Stimulated activated CD8-positive, alpha-beta memory T cell treated with anti-CD3 and anti-CD28 coated beads, Interleukin-4, amount 100 ng/mL, for 24 hours (primary cell): ENCODE results near the gene SEC61A1.

Source experiments
- DNase-seq: peaks from one replicate; pipeline ENCODE4 v3.0.0-alpha.2; 2020; ENCODE audit warnings: low read depth

Gene SEC61A1

GRCh38 chr3:128051837-128052594 lies at the start of gene SEC61A1:
TSS of gene SEC61A1 (plus strand) at chr3:128052437. CDS start at chr3:128052553, 116 bp downstream.
- peak; percentile 95 for DNase-seq

DNA sequence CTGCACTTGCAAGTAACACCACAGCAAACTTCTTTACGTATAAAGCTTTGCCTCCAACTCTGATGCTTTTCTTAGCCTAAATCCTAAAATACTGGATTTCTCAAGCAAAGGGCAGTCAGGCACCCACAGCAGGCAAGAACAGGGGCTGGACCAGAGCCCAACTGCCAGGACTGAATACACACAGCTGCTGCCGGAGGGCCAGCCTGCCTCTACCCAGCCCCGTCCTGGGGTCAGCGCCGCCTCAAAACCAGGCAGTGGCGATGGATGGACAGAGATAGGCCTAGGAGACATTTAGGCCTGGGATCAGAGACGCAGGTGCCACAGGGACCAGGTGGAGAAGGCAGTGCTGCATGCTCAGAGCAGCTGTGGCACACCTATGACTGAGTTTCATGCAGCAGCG lies 47.6 kb upstream of the SEC61A1 start:
- no peak for DNase-seq

DNA sequence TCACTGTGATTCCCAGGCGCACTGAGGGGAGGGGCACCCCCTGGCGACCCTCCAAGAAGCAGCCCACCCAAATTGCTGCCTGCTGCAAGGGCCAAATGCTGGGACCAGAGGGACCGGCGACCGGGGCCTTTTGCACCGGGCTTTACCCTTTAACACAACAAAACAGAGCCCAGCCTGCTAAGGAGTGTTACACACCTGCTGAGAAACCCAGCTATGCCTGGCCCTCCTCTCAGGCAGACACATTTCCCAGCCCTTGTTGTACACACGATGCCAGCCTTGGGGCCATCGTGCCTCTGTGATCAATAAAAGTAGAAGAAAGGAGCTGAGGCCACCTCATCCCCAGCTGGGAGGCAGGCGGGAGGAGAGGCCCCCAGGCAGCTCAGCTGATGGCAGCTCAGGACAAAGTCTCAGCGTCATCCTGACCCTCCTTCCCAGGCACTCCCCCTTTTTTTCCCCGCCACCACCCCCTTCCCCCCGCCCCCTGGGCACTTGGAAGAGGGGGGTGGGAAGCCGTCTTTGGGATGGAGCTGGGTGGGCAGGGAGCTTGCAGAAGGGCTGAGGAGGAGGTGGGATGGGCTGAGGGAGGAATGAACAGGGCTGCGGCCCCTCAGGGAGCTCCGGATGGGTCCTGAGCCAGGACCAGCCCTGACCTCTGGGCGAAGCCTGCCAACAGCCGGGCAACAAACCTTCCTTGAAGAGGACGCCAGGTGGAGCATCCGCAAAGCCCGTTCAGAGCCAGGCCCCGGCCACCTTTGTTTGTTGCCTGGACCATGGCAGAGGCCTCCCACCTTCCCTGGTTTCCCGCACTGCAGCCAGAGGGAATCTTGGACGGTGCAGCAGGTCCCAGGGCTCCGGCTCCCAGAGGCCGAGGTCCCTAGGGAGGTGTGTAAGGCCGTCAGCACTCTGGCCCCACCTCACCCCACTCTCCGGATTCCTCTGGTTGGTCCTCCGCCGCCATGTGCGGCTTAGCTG lies 45.9 kb upstream of the SEC61A1 start:
- DNase-seq, result no peak

DNA sequence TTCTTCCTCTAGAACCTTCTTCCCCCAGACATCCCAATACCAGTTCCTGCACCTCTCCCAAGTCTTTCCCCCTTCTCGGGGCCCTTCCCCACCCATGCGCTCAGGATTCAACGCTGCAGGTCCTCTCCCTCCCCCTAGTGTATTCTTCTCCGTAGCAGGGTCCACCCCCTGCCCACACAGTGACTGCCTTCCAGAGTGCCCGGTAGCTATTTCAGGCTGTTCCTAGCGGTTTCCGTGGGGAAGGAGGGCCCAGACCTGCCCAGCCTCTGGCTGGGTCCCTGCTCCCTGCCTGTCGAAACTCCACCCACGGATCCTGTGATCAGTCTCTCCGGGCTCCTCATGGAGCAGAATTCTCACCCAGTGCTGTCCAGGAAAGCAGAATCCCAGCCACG lies 45.2 kb upstream of the SEC61A1 start:
- no peak for DNase-seq

DNA sequence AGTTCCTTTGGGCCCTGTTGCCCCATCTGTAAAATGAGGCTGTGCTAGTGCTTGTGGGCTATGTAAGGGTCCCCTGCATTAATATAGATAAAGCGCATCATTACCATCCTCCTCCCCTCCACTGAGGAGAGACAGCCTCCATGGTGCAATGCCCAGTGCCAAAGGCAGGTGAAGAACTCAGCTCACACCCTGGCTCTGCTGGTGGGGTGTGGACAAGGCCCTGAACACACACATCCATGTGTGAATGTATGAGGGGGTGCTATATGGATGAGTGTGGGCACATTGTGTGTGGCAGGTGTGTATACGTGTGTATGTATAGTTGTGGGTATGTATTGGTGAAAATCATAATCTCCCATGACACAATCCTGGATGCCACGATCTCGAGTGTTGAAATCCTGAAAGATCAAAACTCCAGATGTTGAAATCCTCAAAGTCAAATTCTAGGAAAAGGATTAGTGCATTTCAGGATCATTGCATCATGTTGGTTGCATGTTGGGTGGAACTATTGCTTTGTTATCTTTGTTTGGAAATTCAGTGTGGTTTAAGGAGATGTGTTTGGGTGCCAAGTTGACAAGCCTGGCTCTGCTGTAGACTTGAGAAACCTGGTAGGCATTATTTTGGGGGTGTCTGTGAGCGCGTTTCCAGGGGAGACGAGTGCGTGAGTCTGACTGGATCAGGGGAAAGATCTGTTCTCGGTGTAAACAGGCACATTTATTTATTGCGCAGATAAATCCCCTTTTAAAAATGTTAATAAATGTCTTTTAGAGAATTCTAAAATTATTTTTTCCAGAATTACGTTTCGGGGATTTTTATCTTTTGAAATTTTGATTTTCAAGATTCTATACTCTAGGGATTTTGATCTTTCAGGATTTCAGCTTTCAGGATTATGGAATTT lies 42.0 kb upstream of the SEC61A1 start:
- DNase-seq, result no peak

GRCh38 chr3:128011140-128011539 lies 41.1 kb upstream of the SEC61A1 start:
- no peak for DNase-seq

DNA sequence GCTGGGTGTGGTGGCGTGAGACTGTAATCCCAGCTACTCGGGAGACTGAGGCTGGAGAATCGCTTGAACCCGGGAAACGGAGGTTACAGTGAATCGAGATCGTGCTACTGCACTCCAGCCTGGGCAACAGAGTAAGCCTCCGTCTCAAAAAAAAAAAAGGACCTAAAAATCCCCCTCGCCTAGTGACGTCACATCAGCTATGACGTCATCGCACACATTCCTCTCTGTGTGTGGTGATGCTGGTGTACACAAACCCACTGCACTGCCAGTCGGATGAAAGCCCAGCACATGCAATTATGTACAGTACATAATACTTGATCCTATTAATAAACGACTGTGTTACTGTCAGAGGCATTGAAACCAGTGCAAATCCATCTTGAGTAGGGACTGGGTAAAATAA lies 40.2 kb upstream of the SEC61A1 start:
- DNase-seq, result no peak

GRCh38 chr3:128014548-128014947 lies 37.7 kb upstream of the SEC61A1 start:
- no peak for DNase-seq

DNA sequence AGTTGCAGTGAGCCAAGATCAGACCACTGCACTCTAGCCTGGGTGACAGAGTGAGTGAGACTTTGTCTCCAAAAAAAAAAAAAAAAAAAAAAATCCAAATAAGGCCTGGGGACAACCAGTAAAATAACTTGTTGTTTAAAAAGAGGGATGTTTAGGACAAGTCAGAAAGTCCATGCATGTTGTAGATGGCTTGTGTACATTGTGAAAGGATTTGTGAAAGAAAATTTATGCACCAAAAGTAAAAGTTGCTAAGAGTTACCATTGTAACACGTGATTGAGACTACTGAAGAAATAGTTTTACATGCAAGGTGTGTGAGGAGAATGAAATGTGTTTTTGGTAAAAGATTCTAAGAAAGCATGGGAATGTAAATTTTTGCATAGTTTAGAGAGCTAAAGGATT lies 35.7 kb upstream of the SEC61A1 start:
- no peak for DNase-seq

DNA sequence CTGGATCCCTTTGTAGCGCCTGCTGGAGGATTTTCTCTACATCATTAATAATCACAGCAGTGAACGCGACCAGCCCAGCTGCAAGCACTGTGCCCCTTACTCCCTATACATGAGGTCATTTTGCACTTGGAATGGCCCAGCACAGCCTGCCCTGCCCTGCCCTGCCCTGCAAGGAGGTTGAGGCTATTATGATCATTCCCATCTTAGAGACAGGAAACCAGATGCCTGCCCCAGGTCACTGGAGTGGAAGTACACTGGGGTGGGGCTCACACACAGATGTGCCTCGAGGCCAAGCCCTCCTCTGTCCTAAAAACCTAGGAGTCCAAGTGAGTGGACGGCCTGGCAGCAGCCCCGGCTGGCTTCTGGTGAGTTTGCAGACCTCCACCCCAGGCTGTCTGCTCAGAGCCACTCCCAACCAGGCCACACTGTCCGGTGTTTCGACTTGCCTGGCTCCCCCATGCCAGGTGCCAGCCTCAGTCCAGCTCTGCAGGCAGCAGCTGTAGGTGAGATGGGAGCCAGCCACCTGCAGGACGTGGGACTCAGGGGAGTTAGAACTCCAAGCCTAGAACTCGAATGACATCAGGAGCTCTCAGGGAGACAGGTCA lies 30.4 kb upstream of the SEC61A1 start:
- no peak for DNase-seq

DNA sequence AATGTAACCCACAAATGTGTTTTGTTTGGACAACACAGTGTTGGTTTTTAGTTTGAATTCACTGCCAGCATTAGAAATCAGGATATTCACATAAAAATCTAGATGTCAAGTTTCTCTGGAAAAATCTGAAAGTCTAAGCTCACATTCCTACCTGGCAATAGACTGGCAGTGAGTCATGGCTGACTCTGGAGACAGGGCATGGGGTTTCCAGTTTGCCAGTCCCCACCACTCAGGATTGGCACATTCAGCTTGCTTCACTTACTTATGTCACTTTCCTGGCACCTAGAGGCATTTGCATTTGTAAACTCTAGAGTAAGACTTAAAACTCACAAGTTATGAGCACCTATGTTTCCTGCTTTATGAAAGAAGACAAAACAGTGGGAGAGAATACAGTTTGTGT lies 19.1 kb upstream of the SEC61A1 start:
- DNase-seq, result no peak

GRCh38 chr3:128036119-128036518 lies 16.1 kb upstream of the SEC61A1 start:
- no peak for DNase-seq

DNA sequence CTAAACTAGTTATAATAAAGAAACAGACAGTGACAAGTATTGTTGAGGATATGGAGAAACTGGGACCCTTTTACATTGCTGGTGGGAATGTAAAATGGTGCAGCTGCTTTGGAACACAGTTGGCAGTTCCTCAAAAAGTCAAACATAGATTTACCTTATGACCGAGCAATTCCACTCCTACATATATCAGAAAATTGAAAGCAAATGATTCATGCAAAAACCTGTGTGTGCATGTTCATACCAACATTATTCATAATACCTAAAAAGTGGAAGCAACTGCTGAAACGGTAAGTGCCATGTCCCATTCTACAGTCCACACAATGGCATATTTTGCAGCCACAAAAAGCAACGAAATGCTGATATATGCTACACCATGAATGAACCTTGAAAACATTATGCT lies 12.2 kb upstream of the SEC61A1 start:
- DNase-seq, result no peak

DNA sequence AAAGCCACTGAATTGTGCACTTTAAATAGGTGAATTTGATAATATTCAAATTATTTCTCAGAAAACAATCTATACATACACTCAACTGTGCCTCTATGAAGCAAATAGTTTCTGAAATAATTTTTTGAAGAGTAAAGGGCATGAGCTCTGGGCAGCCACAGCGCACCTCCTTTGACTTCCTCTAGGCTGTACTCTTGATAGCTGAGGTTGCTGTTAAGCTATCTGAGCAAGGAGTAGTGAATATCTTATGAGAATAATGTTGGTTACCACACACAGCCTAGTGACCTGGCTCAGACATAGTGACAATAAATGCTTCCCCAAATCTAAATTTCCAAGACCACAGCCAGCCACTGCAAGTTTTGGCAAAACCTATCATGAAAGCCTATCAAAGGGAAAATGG lies 11.6 kb upstream of the SEC61A1 start:
- no peak for DNase-seq

DNA sequence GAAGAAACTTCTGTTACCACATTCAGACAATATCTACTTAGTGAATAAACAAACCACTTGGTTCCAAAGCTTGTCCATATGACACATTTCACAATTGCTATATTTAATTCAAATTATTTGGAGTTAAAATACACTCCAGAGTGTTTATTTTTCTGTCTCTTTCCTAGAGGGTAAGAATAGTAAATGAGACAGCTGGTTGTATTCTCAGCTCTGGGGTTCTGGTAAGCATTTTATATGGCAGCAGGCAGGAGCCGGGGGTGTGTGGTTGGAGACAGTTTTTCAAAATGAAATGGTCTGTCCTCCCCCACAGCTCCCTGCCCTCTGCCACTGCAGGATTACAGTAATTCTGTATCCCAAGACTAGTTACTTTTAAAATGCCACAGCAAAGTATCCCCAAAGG lies 10.9 kb upstream of the SEC61A1 start:
- no peak for DNase-seq

DNA sequence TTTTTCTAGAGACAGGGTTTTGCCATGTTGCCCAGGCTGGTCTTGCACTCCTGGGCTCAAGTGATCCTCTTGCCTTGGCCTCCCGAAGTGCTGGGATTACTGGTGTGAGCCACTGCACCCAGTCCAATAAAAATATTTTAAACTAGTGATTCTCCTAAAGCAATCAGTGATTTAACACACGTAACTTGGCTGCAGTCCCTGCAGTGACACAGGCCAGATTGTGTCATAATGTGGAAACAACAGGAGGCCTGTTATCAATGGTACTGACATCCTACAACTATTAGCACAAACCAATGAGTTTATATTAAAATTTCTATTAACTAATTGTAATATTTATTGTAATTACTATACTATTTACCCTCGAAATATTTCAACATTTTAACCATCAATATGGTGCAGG lies 1.6 kb upstream of the SEC61A1 start:
- no peak for DNase-seq

DNA sequence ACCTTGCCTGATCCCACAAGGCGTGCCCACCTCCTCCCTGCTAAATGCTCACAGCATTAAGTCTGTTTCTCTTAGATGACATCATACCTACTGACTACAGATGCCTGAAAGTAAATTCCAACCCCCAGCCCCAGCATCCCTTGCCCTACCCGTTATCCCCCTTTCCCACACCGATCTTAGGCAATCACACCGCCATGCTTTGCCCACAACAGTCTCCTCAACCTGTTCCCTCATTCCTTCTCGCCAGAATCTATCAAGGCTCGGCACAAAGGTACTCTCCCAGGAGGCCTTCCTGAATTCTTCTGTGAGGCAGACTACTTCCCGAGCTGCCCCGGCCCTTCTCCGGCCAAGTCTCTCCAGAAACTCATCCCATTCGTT lies 789 bp upstream of the SEC61A1 start:
- DNase-seq, result no peak

GRCh38 chr3:128052595-128053351 lies 536 bp downstream of the SEC61A1 start:
- DNase-seq, result no peak

- no peak for DNase-seq
Measured at GRCh38 chr3:128053614-128054013, 1.4 kb downstream of the SEC61A1 start.

DNA sequence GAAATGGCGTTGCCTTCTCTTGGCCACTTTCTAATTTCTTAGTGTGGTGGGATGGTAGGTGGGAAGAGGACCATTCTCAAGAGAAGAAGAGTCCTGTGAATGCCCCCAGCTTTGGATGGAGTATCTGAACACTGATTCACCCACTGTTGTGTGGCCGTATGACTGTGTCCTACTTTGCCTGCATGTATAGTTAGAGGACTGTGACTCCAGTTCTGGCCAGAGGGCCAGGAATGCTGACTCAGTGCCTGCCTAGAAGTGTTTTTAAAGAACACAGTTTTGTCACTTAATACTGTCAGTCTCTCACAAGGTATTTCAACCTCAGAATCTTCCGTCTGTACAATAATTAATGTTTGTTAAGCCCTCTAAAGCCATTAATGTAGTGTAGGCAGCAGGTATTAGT lies 2.1 kb downstream of the SEC61A1 start:
- DNase-seq, result no peak

GRCh38 chr3:128056258-128056657 lies 4.0 kb downstream of the SEC61A1 start:
- no peak for DNase-seq
